ENCODE measurements around the gene LSM12. TPM values are rescaled to one million over a fixed set of nuclear protein-coding genes. Genes with fewer than 3 reads are reported as not detected.
"Not testable (repeated sequence)": the region's sequence is repeated elsewhere in the genome, so short reads cannot be mapped to it uniquely, and the experiment has no call there.

LSM12 gene
- total and polyA plus RNA-seq, 2 of the 8 experiments (the other 6 are each of a cell fraction or from before 2014, with no cell fraction given) = 69.8 to 142 TPM

GRCh38 chr17:44034688-44035087, 31.8 kb downstream of the LSM12 start:
- H2AFZ ChIP-seq (ENCODE audit: low read length); H3K79me2 ChIP-seq (ENCODE audit: control insufficient read depth in 1 of 2, insufficient read depth in 2 of 2, low read length in 2 of 2); H3K23me2 ChIP-seq (ENCODE audit: low read depth, low read length); H4K91ac ChIP-seq (replicated peaks; ENCODE audit: insufficient read length, low read length); H3K27me3 ChIP-seq (replicated peaks in 1 of 4; ENCODE audit: control insufficient read depth in 3 of 4, extremely low read depth in 1 of 4, insufficient read depth in 3 of 4, low read length in 3 of 4); H2BK12ac ChIP-seq (ENCODE audit: low read depth, low read length); H3K4me2 ChIP-seq (ENCODE audit: insufficient read depth in 1 of 2, low read depth in 2 of 2, low read length in 2 of 2); H3K56ac ChIP-seq (replicated peaks; ENCODE audit: insufficient read length, low read depth, low read length); H3K9ac ChIP-seq (replicated peaks in 1 of 4; ENCODE audit: extremely low read depth in 1 of 4, low read depth in 3 of 4, low read length in 3 of 4); H2BK15ac ChIP-seq (ENCODE audit: low read length); H2AK5ac ChIP-seq (ENCODE audit: low read depth, low read length); H3K9me3 ChIP-seq (ENCODE audit: insufficient read depth in 2 of 2, low read depth in 1 of 2, low read length in 1 of 2); H3K4me3 ChIP-seq (ENCODE audit: extremely low read depth in 1 of 4, insufficient read depth in 2 of 4, low read depth in 3 of 4, low read length in 4 of 4); DNase-seq (ENCODE audit: low read depth in 1 of 2, low spot score in 2 of 2); H3K14ac ChIP-seq (ENCODE audit: insufficient read length); H3K23ac ChIP-seq (ENCODE audit: insufficient read length); H2BK120ac ChIP-seq (replicated peaks; ENCODE audit: low read depth, low read length); H3K27ac ChIP-seq (ENCODE audit: low read depth, low read length); H3K18ac ChIP-seq (ENCODE audit: extremely low read depth, low read length); CTCF ChIA-PET (ENCODE audit: partially characterized antibody); H4K5ac ChIP-seq (ENCODE audit: insufficient read length, low read depth, low read length); FAIRE-seq; H3K79me1 ChIP-seq (ENCODE audit: low read depth, low read length); H3K4ac ChIP-seq (replicated peaks; ENCODE audit: insufficient read length, low read depth, low read length); H2BK20ac ChIP-seq (ENCODE audit: low read length); H2BK5ac ChIP-seq (ENCODE audit: low read depth, low read length); H4K8ac ChIP-seq (ENCODE audit: extremely low read depth, insufficient read depth, low read length); H3K4me1 ChIP-seq (replicated peaks in 1 of 4; ENCODE audit: control insufficient read depth in 3 of 4, insufficient read depth in 4 of 4, low read length in 3 of 4): not testable (repeated sequence)
- Histone ChIP-seq H4K20me1 (replicated peaks in 1 of 2; ENCODE audit: control insufficient read depth in 1 of 2, insufficient read depth in 2 of 2, low read length in 2 of 2) (peaks cover 2 to 14% of the 10 kb centered on the region in 2 experiments), H3K36me3 (ENCODE audit: control insufficient read depth in 2 of 4, insufficient read depth in 4 of 4, low read length in 3 of 4) (peaks cover 25 to 62% (median 46%) of the 10 kb centered on the region in 4 experiments)
- POLR2A ChIA-PET (ENCODE audit: partially characterized antibody) = interaction anchor here (1.0 to 1.6 kb wide), 3 partner anchors 9 to 16 kb away, joined by 3 to 4 read pairs (median 3); no protein-coding TSS in a partner anchor
- WGBS, 2 experiments (ENCODE audit: extremely low coverage in 1 of 2, insufficient coverage in 1 of 2, insufficient read length in 1 of 2, insufficient replicate concordance in 2 of 2, low coverage in 1 of 2, low lambda C conversion rate in 2 of 2, missing lambda C conversion rate in 1 of 2) = no CpG with 5 or more reads among the region's 3 CpGs

All from H1 (cell line).